H1 (cell line): ENCODE results near the gene HDAC11. TPM values are rescaled to one million over a fixed set of nuclear protein-coding genes. Genes with fewer than 3 reads are reported as not detected.

Source experiments
- CTCF ChIA-PET: fragments of 300-600 bp; sonication (Branson Sonifier 250); formaldehyde crosslinking; loops from one replicate; lab custom pipeline; 2021; ENCODE audit not compliant: partially characterized antibody; lab: Charles Lee
- POLR2A ChIA-PET: fragments of 300-600 bp; sonication (Branson Sonifier 250); formaldehyde crosslinking; loops from one replicate; lab custom pipeline; 2021; ENCODE audit warnings: inconsistent platforms; ENCODE audit not compliant: partially characterized antibody; lab: Charles Lee
- DNase-seq, 2 experiments: peaks; one replicate each; pipeline versions ENCODE4 v3.0.0 to v3.0.0-alpha.2; 2010 to 2022; ENCODE audit warnings: low spot score in 2 of 2, low read depth in 1 of 2, mixed read lengths in 1 of 2
- FAIRE-seq: peaks from 2 replicates; lab custom pipeline; 2011; peaks lifted over from hg19 to GRCh38; lab: Jason Lieb, UNC
- H2AFZ ChIP-seq: 2 replicates; pipeline ENCODE4 v1.8.1; 2012; ENCODE audit warnings: low read length, inconsistent platforms
- H2AK5ac ChIP-seq: 2 replicates; pipeline ENCODE4 v1.6.1; 2013; ENCODE audit warnings: low read depth, low read length
- H2BK120ac ChIP-seq: replicated peaks from 2 replicates; pipeline ENCODE3; 2013; ENCODE audit warnings: low read depth, low read length, inconsistent platforms
- H2BK12ac ChIP-seq: 2 replicates; pipeline ENCODE4 v1.6.1; 2013; ENCODE audit warnings: low read depth, low read length
- H2BK15ac ChIP-seq: 2 replicates; pipeline ENCODE4 v1.6.1; 2013; ENCODE audit warnings: low read length
- H2BK20ac ChIP-seq: 2 replicates; pipeline ENCODE4 v1.6.1; 2013; ENCODE audit warnings: low read length
- H2BK5ac ChIP-seq: 2 replicates; pipeline ENCODE4 v1.6.1; 2013; ENCODE audit warnings: low read depth, low read length
- H3K14ac ChIP-seq: 2 replicates; pipeline ENCODE4 v1.6.1; 2013; ENCODE audit warnings: inconsistent platforms; ENCODE audit not compliant: insufficient read length
- H3K18ac ChIP-seq: 2 replicates; pipeline ENCODE4 v1.6.1; 2013; ENCODE audit warnings: low read length; ENCODE audit errors: extremely low read depth
- H3K23ac ChIP-seq: 2 replicates; pipeline ENCODE4 v1.6.1; 2013; ENCODE audit warnings: inconsistent platforms; ENCODE audit not compliant: insufficient read length
- H3K23me2 ChIP-seq: 2 replicates; pipeline ENCODE4 v1.6.1; 2013; ENCODE audit warnings: low read depth, low read length
- H3K27ac ChIP-seq: 2 replicates; pipeline ENCODE4 v1.6.1; 2011; ENCODE audit warnings: low read depth, low read length, inconsistent platforms
- H3K27me3 ChIP-seq, 4 experiments: replicated peaks in 1 of 4; 1 replicate in 1 of 4; 2 replicates in 3 of 4; pipeline versions ENCODE4 v1.6.1 to v1.8.1; 2011 to 2013; ENCODE audit warnings: low read length in 3 of 4, mild to moderate bottlenecking in 3 of 4, inconsistent platforms in 2 of 4, mixed read lengths in 2 of 4, moderate library complexity in 1 of 4; ENCODE audit not compliant: control insufficient read depth in 3 of 4, insufficient read depth in 3 of 4; ENCODE audit errors: extremely low read depth in 1 of 4
- H3K36me3 ChIP-seq, 4 experiments: 2 replicates each; pipeline versions ENCODE4 v1.6.1 to v1.8.1; 2011 to 2013; ENCODE audit warnings: mild to moderate bottlenecking in 4 of 4, low read length in 3 of 4, moderate library complexity in 2 of 4, control low read depth in 1 of 4, inconsistent platforms in 1 of 4; ENCODE audit not compliant: insufficient read depth in 4 of 4, control insufficient read depth in 2 of 4
- H3K4ac ChIP-seq: replicated peaks from 2 replicates; pipeline ENCODE3; 2013; ENCODE audit warnings: low read length, low read depth, mixed read lengths, inconsistent platforms; ENCODE audit not compliant: insufficient read length
- H3K4me1 ChIP-seq, 4 experiments: replicated peaks in 1 of 4; 1 replicate in 1 of 4; 2 replicates in 3 of 4; pipeline versions ENCODE4 v1.6.1 to v1.8.1; 2011 to 2013; ENCODE audit warnings: low read length in 3 of 4, inconsistent platforms in 2 of 4, mixed read lengths in 1 of 4; ENCODE audit not compliant: insufficient read depth in 4 of 4, control insufficient read depth in 3 of 4
- H3K4me2 ChIP-seq, 2 experiments: 2 replicates each; pipeline versions ENCODE4 v1.6.1 to v1.8.1; 2011 to 2013; ENCODE audit warnings: low read depth in 2 of 2, low read length in 2 of 2, control low read depth in 1 of 2, inconsistent platforms in 1 of 2, mild to moderate bottlenecking in 1 of 2; ENCODE audit not compliant: insufficient read depth in 1 of 2
- H3K4me3 ChIP-seq, 4 experiments: fragments of 200-600, 300-600 bp in 1 of 4; sonication (generic), shearing (Covaris generic), sonication (Bioruptor Twin) in 1 of 4; 2 replicates each; pipeline versions ENCODE4 v1.5.1 to v1.8.1; 2011 to 2016; ENCODE audit warnings: low read length in 4 of 4, low read depth in 3 of 4, control low read depth in 2 of 4, inconsistent platforms in 2 of 4, mild to moderate bottlenecking in 2 of 4, mixed read lengths in 1 of 4, moderate library complexity in 1 of 4; ENCODE audit not compliant: insufficient read depth in 2 of 4; ENCODE audit errors: extremely low read depth in 1 of 4
- H3K56ac ChIP-seq: replicated peaks from 2 replicates; pipeline ENCODE3; 2013; ENCODE audit warnings: low read depth, mild to moderate bottlenecking, mixed read lengths, low read length, inconsistent platforms; ENCODE audit not compliant: insufficient read length
- H3K79me1 ChIP-seq: 2 replicates; pipeline ENCODE4 v1.6.1; 2013; ENCODE audit warnings: low read depth, low read length, control low read depth
- H3K79me2 ChIP-seq, 2 experiments: 2 replicates each; pipeline versions ENCODE4 v1.6.1 to v1.8.1; 2012 to 2013; ENCODE audit warnings: low read length in 2 of 2, mild to moderate bottlenecking in 2 of 2, inconsistent platforms in 1 of 2; ENCODE audit not compliant: insufficient read depth in 2 of 2, control insufficient read depth in 1 of 2
- H3K9ac ChIP-seq, 4 experiments: replicated peaks in 1 of 4; 1 replicate in 1 of 4; 2 replicates in 3 of 4; pipeline versions ENCODE4 v1.6.1 to v1.8.1; 2011 to 2013; ENCODE audit warnings: low read depth in 3 of 4, low read length in 3 of 4, control low read depth in 2 of 4, mild to moderate bottlenecking in 2 of 4, moderate library complexity in 2 of 4, inconsistent platforms in 1 of 4; ENCODE audit errors: extremely low read depth in 1 of 4
- H3K9me3 ChIP-seq, 2 experiments: 2 replicates each; pipeline versions ENCODE4 v1.6.1 to v1.8.1; 2012 to 2013; ENCODE audit warnings: mild to moderate bottlenecking in 2 of 2, moderate library complexity in 2 of 2, control low read depth in 1 of 2, inconsistent platforms in 1 of 2, low read depth in 1 of 2, low read length in 1 of 2, mixed read lengths in 1 of 2; ENCODE audit not compliant: insufficient read depth in 2 of 2
- H4K20me1 ChIP-seq, 2 experiments: replicated peaks in 1 of 2; 2 replicates each; pipeline versions ENCODE3 to v1.8.1; 2011 to 2013; ENCODE audit warnings: inconsistent platforms in 2 of 2, low read length in 2 of 2, mild to moderate bottlenecking in 1 of 2; ENCODE audit not compliant: insufficient read depth in 2 of 2, control insufficient read depth in 1 of 2
- H4K5ac ChIP-seq: 2 replicates; pipeline ENCODE4 v1.6.1; 2013; ENCODE audit warnings: low read length, low read depth, mixed read lengths, inconsistent platforms; ENCODE audit not compliant: insufficient read length
- H4K8ac ChIP-seq: 2 replicates; pipeline ENCODE4 v1.8.0; 2013; ENCODE audit warnings: mild to moderate bottlenecking, moderate library complexity, low read length, inconsistent platforms; ENCODE audit not compliant: insufficient read depth; ENCODE audit errors: extremely low read depth
- H4K91ac ChIP-seq: replicated peaks from 2 replicates; pipeline ENCODE3; 2013; ENCODE audit warnings: low read length, mixed read lengths, inconsistent platforms; ENCODE audit not compliant: insufficient read length
- ASH2L ChIP-seq: fragments of 200-600, 300-600 bp; sonication (generic); IDR thresholded peaks from one replicate; pipeline ENCODE4 v1.7.1; 2017; ENCODE audit warnings: low read length
- EP300 ChIP-seq, 2 experiments: IDR thresholded peaks; 1 replicate in 1 of 2; 2 replicates in 1 of 2; pipeline ENCODE4 v1.6.1; 2011 to 2012; ENCODE audit warnings: low read depth in 2 of 2, low read length in 2 of 2, mild to moderate bottlenecking in 2 of 2, borderline replicate concordance in 1 of 2, inconsistent platforms in 1 of 2, moderate library complexity in 1 of 2
- FOSL1 ChIP-seq: IDR thresholded peaks from 2 replicates; pipeline ENCODE4 v1.6.1; 2011; ENCODE audit warnings: mild to moderate bottlenecking, low read depth, low read length, moderate library complexity; ENCODE audit not compliant: insufficient read depth
- GTF2F1 ChIP-seq: IDR thresholded peaks from 2 replicates; pipeline ENCODE4 v1.6.1; 2012; ENCODE audit warnings: low read depth, low read length, improper control_type of control experiment, borderline replicate concordance
- KDM1A ChIP-seq: fragments of 200-600, 300-600 bp; sonication (generic); IDR thresholded peaks from 2 replicates; pipeline ENCODE4 v1.7.1; 2016; ENCODE audit warnings: mild to moderate bottlenecking, low read length, borderline replicate concordance
- SAP30 ChIP-seq: fragments of 300-600 bp; sonication (generic); IDR thresholded peaks from 2 replicates; pipeline ENCODE4 v1.7.1; 2012; ENCODE audit warnings: low read length, moderate library complexity, mild to moderate bottlenecking, inconsistent platforms; ENCODE audit not compliant: insufficient read depth, insufficient replicate concordance
- SP4 ChIP-seq: IDR thresholded peaks from 2 replicates; pipeline ENCODE4 v1.6.1; 2012; ENCODE audit warnings: low read length, inconsistent platforms
- TAF7 ChIP-seq: optimal IDR thresholded peaks from 2 replicates; pipeline ENCODE3; 2011; ENCODE audit warnings: low read depth, mild to moderate bottlenecking, inconsistent platforms, low read length, moderate library complexity, borderline replicate concordance
- TBP ChIP-seq: IDR thresholded peaks from 2 replicates; pipeline ENCODE4 v1.6.1; 2011; ENCODE audit warnings: low read depth, low read length, improper control_type of control experiment
- WGBS, 2 experiments: shearing (Covaris generic) in 1 of 2; methylation state at CpG; one replicate each; pipeline versions ENCODE4 v1.1.6 to v1.1.7; 2013 to 2015; ENCODE audit warnings: low lambda C conversion rate in 2 of 2, mixed read lengths in 2 of 2, inconsistent platforms in 1 of 2, low coverage in 1 of 2, missing lambda C conversion rate in 1 of 2; ENCODE audit not compliant: insufficient replicate concordance in 2 of 2, insufficient coverage in 1 of 2, insufficient read length in 1 of 2; ENCODE audit errors: extremely low coverage in 1 of 2, missing lambda C conversion rate in 1 of 2; 5-methylcytosine and 5-hydroxymethylcytosine counted together
- polyA plus RNA-seq, 7 experiments: library from polyadenylated mRNA; depleted of rRNA in 3 of 7; stranded (reverse) in 5 of 7; unstranded in 2 of 7; fragments of >200 nt in 5 of 7; fragments of 200-250 nt in 2 of 7; gene quantifications; 1 replicate in 5 of 7; 2 replicates in 1 of 7; 4 replicates in 1 of 7; pipeline versions ENCODE4 v1.2.1 to v1.2.3, GENCODE V29; 2011 to 2013; ENCODE audit warnings: missing spikeins in 2 of 7, mixed read lengths in 2 of 7
- total RNA-seq: library from RNA; stranded (reverse); fragmentation: NEBNext Ultra II Directional; extraction: Animal tissue kit (Norgen Biotek cat#: 25700); gene quantifications from 2 replicates; pipeline ENCODE4 v1.2.1, GENCODE V29; 2021
- TF ChIP-seq, protein P1 (sequence below): IDR thresholded peaks from 2 replicates; pipeline ENCODE4 v1.6.1; 2012; ENCODE audit warnings: inconsistent platforms
- TF ChIP-seq, protein P2 (sequence below): IDR thresholded peaks from 2 replicates; pipeline ENCODE4 v1.6.1; 2012; ENCODE audit warnings: low read length, inconsistent platforms

Gene HDAC11
- total and polyA plus RNA-seq, 2 of the 8 experiments (the other 6 are each of a cell fraction or from before 2014, with no cell fraction given): 6.8 to 7.4 TPM

DNA sequence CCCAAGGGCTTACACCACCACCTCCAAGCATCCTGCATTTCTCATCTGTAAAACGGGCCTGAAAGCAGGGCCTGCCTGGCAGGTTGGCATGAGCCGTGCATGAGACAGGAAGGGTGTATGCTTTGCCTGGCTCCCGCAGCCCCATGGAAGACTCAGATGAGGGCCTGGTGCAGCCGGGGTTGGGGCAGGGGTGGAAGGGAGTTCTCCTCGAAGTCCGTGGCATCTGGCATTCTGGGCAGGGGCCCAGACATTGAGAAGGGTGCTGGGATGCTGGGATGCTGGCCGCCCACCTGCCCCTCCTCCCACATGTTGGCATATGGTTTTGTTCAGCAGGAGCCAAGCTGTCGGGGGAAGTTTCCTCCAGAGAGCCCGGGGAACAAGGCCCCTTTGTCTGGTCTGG is 55.8 kb downstream of the HDAC11 start:
- H4K5ac ChIP-seq: no peak overlapping the region
- CTCF ChIA-PET: interaction anchor here (0.8 to 51.2 kb wide), 7 partner anchors 12 to 590 kb away, joined by 3 to 856 read pairs (median 4); no protein-coding TSS in a partner anchor
- H3K4me2 ChIP-seq: no peak overlapping the region

More for the DNA sequence above, 55.8 kb downstream of the HDAC11 start:
- Histone ChIP-seq H3K36me3 (no peaks in the 10 kb centered on the region), H2AK5ac (0 out of 2 replicates have a peak overlapping the region, but pooled peaks have one; percentile 16), H3K4me3 (no peak overlapping the region), H3K18ac (no peak overlapping the region; the same call in 1 of the 2 replicates), H2BK15ac (no peak overlapping the region), H3K27ac (no peak overlapping the region), H3K9me3 (no peaks in the 10 kb centered on the region), H3K56ac (no peak overlapping the region), H3K79me2 (no peaks in the 10 kb centered on the region), H4K8ac (no peak overlapping the region), H3K9ac (no peak overlapping the region), H3K23ac (no peak overlapping the region), H2BK12ac (peak overlapping the region; percentile 50; the same call in 1 of the 2 replicates), H2AFZ (no peak overlapping the region), H3K23me2 (no peaks in the 10 kb centered on the region), H3K14ac (no peak overlapping the region), H3K4ac (no peak overlapping the region), H2BK20ac (no peak overlapping the region), H3K27me3 (no peaks in the 10 kb centered on the region), H2BK120ac (no peak overlapping the region), H4K20me1 (no peaks in the 10 kb centered on the region), H2BK5ac (0 out of 2 replicates have a peak overlapping the region, but pooled peaks have one; percentile 56), H4K91ac (no peak overlapping the region), H3K4me1 (peaks cover 0 to 5% (median 1%) of the 10 kb centered on the region in 4 experiments; a peak in 2 of 7 replicates), H3K79me1 (no peaks in the 10 kb centered on the region)
- FAIRE-seq: no peak
- 80% methylated on average over 8 of the region's 9 CpGs; no CpG with 5 or more reads in 1 of the 2 experiments for WGBS, 2 experiments
- POLR2A ChIA-PET: interaction anchor here (1.0 to 1.4 kb wide), 2 partner anchors 10 to 11 kb away, joined by 3 read pairs; no protein-coding TSS in a partner anchor
- TF ChIP-seq, protein P1, sequence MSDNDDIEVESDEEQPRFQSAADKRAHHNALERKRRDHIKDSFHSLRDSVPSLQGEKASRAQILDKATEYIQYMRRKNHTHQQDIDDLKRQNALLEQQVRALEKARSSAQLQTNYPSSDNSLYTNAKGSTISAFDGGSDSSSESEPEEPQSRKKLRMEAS: no peak
- TF ChIP-seq ASH2L: no peak
- no peak for TF ChIP-seq FOSL1
- no peak for TF ChIP-seq KDM1A
- no peak for TF ChIP-seq TBP
- no peak for TF ChIP-seq SP4
- no peak for TF ChIP-seq SAP30
- no peak for TF ChIP-seq TAF7
- TF ChIP-seq GTF2F1: no peak
- TF ChIP-seq, protein P2, sequence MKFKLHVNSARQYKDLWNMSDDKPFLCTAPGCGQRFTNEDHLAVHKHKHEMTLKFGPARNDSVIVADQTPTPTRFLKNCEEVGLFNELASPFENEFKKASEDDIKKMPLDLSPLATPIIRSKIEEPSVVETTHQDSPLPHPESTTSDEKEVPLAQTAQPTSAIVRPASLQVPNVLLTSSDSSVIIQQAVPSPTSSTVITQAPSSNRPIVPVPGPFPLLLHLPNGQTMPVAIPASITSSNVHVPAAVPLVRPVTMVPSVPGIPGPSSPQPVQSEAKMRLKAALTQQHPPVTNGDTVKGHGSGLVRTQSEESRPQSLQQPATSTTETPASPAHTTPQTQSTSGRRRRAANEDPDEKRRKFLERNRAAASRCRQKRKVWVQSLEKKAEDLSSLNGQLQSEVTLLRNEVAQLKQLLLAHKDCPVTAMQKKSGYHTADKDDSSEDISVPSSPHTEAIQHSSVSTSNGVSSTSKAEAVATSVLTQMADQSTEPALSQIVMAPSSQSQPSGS: no peak
- no peak for TF ChIP-seq EP300 (IDR thresholded peaks at IDR 0.05; ENCODE audit: borderline replicate concordance in 1 of 2, low read depth in 2 of 2, low read length in 2 of 2)
- no peak for DNase-seq
